SK-N-SH (cell line): ENCODE results near the gene SLC7A7. TPM values are rescaled to one million over a fixed set of nuclear protein-coding genes. Genes with fewer than 3 reads are reported as not detected.

Source experiments
- CTCF ChIA-PET: fragments of 300-600, 350-600 bp; formaldehyde crosslinking; extraction: SDS; loops from one replicate; lab custom pipeline; 2021; lab: Yijun Ruan, JAX
- POLR2A ChIA-PET: fragments of 350-600 bp; sonication (Branson Sonifier 250); formaldehyde crosslinking; extraction: SDS; loops from one replicate; lab custom pipeline; 2020; ENCODE audit warnings: antibody characterized with exemption, inconsistent platforms; lab: Yijun Ruan, JAX
- DNase-seq: peaks from one replicate; pipeline ENCODE4 v3.0.0; 2012
- H2AFZ ChIP-seq: fragments of 200-600 bp; sonication (generic); 2 replicates; pipeline ENCODE4 v1.8.1; 2016; ENCODE audit warnings: antibody characterized with exemption, mild to moderate bottlenecking, low read depth
- H3F3A ChIP-seq: fragments of 200-600 bp; sonication (generic); replicated peaks from 2 replicates; pipeline ENCODE3; 2016; ENCODE audit warnings: antibody characterized with exemption, mild to moderate bottlenecking; ENCODE audit not compliant: insufficient read depth
- H3K27ac ChIP-seq, 2 experiments: fragments of 200-500 bp in 1 of 2; fragments of 200-600 bp in 1 of 2; sonication (Bioruptor generic) in 1 of 2; sonication (generic), shearing (Covaris generic) in 1 of 2; 2 replicates each; pipeline versions ENCODE4 v1.5.1 to v1.6.1; 2014 to 2016; ENCODE audit warnings: low read depth in 2 of 2, inconsistent platforms in 1 of 2, low read length in 1 of 2, mild to moderate bottlenecking in 1 of 2, mixed read lengths in 1 of 2
- H3K27me3 ChIP-seq: fragments of 200-600 bp; sonication (generic), shearing (Covaris generic); 2 replicates; pipeline ENCODE4 v1.6.1; 2016; ENCODE audit warnings: mixed run types; ENCODE audit not compliant: insufficient read depth
- H3K36me3 ChIP-seq, 2 experiments: fragments of 200-500 bp in 1 of 2; fragments of 200-600 bp in 1 of 2; sonication (Bioruptor generic) in 1 of 2; sonication (generic) in 1 of 2; replicated peaks in 1 of 2; 2 replicates each; pipeline versions ENCODE3 to v1.5.1; 2014 to 2016; ENCODE audit warnings: low read length in 1 of 2, mild to moderate bottlenecking in 1 of 2; ENCODE audit not compliant: insufficient read depth in 2 of 2, control insufficient read depth in 1 of 2
- H3K4me1 ChIP-seq, 2 experiments: fragments of 200-500 bp in 1 of 2; fragments of 200-600 bp in 1 of 2; sonication (Bioruptor generic) in 1 of 2; sonication (generic), shearing (Covaris generic) in 1 of 2; 2 replicates each; pipeline versions ENCODE4 v1.5.1 to v1.6.1; 2014 to 2016; ENCODE audit warnings: low read depth in 1 of 2, low read length in 1 of 2, mixed run types in 1 of 2; ENCODE audit not compliant: insufficient read depth in 2 of 2, control insufficient read depth in 1 of 2
- H3K4me2 ChIP-seq: fragments of 200-600 bp; sonication (generic), shearing (Covaris generic); 2 replicates; pipeline ENCODE4 v1.6.1; 2017; ENCODE audit warnings: mixed run types
- H3K4me3 ChIP-seq, 2 experiments: fragments of 200-500 bp in 1 of 2; fragments of 200-600 bp in 1 of 2; sonication (Bioruptor generic) in 1 of 2; sonication (generic), shearing (Covaris generic) in 1 of 2; 2 replicates each; pipeline versions ENCODE4 v1.5.1 to v1.8.1; 2014 to 2016; ENCODE audit warnings: low read depth in 2 of 2, inconsistent platforms in 1 of 2, low read length in 1 of 2, mild to moderate bottlenecking in 1 of 2, mixed read lengths in 1 of 2, moderate library complexity in 1 of 2
- H3K79me2 ChIP-seq: fragments of 200-600 bp; sonication (generic); 2 replicates; pipeline ENCODE4 v1.8.1; 2017; ENCODE audit warnings: mild to moderate bottlenecking; ENCODE audit not compliant: insufficient read depth
- H3K9ac ChIP-seq: fragments of 200-600 bp; sonication (generic); 2 replicates; pipeline ENCODE4 v1.6.1; 2017; ENCODE audit warnings: mixed run types
- H3K9me2 ChIP-seq: fragments of 200-600 bp; sonication (generic); 2 replicates; pipeline ENCODE4 v1.6.1; 2017; ENCODE audit warnings: mixed run types
- H3K9me3 ChIP-seq: fragments of 200-600 bp; sonication (generic); 2 replicates; pipeline ENCODE4 v1.6.1; 2017; ENCODE audit warnings: mixed run types, mild to moderate bottlenecking, moderate library complexity
- H4K20me1 ChIP-seq: fragments of 200-600 bp; sonication (generic); 2 replicates; pipeline ENCODE4 v1.6.1; 2017; ENCODE audit warnings: mild to moderate bottlenecking, mixed run types; ENCODE audit not compliant: insufficient read depth
- ELF1 ChIP-seq: IDR thresholded peaks from 2 replicates; pipeline ENCODE4 v1.4.0; 2012
- EZH2phosphoT487 ChIP-seq: fragments of 200-600 bp; sonication (generic); IDR thresholded peaks from 2 replicates; pipeline ENCODE4 v1.6.1; 2017; ENCODE audit warnings: low read depth, mixed run types, mild to moderate bottlenecking, antibody characterized with exemption, moderate library complexity, borderline replicate concordance
- FOSL2 ChIP-seq: IDR thresholded peaks from 2 replicates; pipeline ENCODE4 v1.4.0; 2012; ENCODE audit warnings: low read depth, mild to moderate bottlenecking, moderate library complexity, borderline replicate concordance
- FOXJ3 ChIP-seq: sonication (generic); formaldehyde crosslinking; IDR thresholded peaks from 2 replicates; pipeline ENCODE4 v1.5.1; 2020; ENCODE audit warnings: mild to moderate bottlenecking, missing genetic modification reagents
- FOXM1 ChIP-seq: IDR thresholded peaks from 2 replicates; pipeline ENCODE4 v1.4.0; 2012; ENCODE audit warnings: low read depth, mild to moderate bottlenecking
- GABPA ChIP-seq: IDR thresholded peaks from 2 replicates; pipeline ENCODE4 v1.4.0; 2012; ENCODE audit warnings: low read depth, mild to moderate bottlenecking
- MXI1 ChIP-seq: IDR thresholded peaks from 2 replicates; pipeline ENCODE4 v1.6.1; 2012; ENCODE audit warnings: mild to moderate bottlenecking, low read depth, low read length, improper control_type of control experiment
- PBX3 ChIP-seq: IDR thresholded peaks from 2 replicates; pipeline ENCODE4; 2012
- RAD21 ChIP-seq: IDR thresholded peaks from 2 replicates; pipeline ENCODE4 v1.6.1; 2012; ENCODE audit warnings: mild to moderate bottlenecking, low read length
- RCOR1 ChIP-seq: fragments of 150-350 bp; IDR thresholded peaks from 2 replicates; pipeline ENCODE4 v1.6.1; 2017; ENCODE audit warnings: antibody characterized with exemption, low read length
- RXRA ChIP-seq: IDR thresholded peaks from 2 replicates; pipeline ENCODE4 v1.4.0; 2012; ENCODE audit warnings: low read depth, mild to moderate bottlenecking, borderline replicate concordance
- SMC3 ChIP-seq: IDR thresholded peaks from 2 replicates; pipeline ENCODE4 v1.6.1; 2012; ENCODE audit warnings: low read depth, low read length, improper control_type of control experiment
- TAF1 ChIP-seq: IDR thresholded peaks from 2 replicates; pipeline ENCODE4 v1.6.1; 2012; ENCODE audit warnings: low read depth, mild to moderate bottlenecking, low read length, moderate library complexity, borderline replicate concordance
- TCF12 ChIP-seq: IDR thresholded peaks from 2 replicates; pipeline ENCODE4 v1.4.0; 2012
- TEAD4 ChIP-seq: IDR thresholded peaks from 2 replicates; pipeline ENCODE4 v1.4.0; 2012; ENCODE audit warnings: mild to moderate bottlenecking, borderline replicate concordance; ENCODE audit not compliant: insufficient read depth
- USF1 ChIP-seq: IDR thresholded peaks from 2 replicates; pipeline ENCODE4 v1.4.0; 2012; ENCODE audit warnings: low read depth, borderline replicate concordance
- USF2 ChIP-seq: fragments of 150-350 bp; IDR thresholded peaks from 2 replicates; pipeline ENCODE4 v1.6.1; 2017; ENCODE audit warnings: antibody characterized with exemption, low read length, low read depth, borderline replicate concordance
- WGBS: methylation state at CpG from one replicate; pipeline ENCODE4 v1.1.6; 2017; ENCODE audit warnings: low lambda C conversion rate; 5-methylcytosine and 5-hydroxymethylcytosine counted together
- polyA plus RNA-seq, 3 experiments: library from polyadenylated mRNA; depleted of rRNA; stranded (reverse); fragments of >200 nt; gene quantifications; 2 replicates each; pipeline ENCODE4 v1.2.3, GENCODE V29; 2012

Gene SLC7A7
- polyA plus RNA-seq, 1 of the 3 experiments (the other 2 are of a cell fraction): 0.30 TPM

GRCh38 chr14:22786685-22787084 is 28.6 kb downstream of the SLC7A7 start:
- Histone ChIP-seq H2AFZ (no peak overlapping the region; the same call in 1 of the 2 replicates), H4K20me1 (no peaks in the 10 kb centered on the region), H3K27me3 (no peaks in the 10 kb centered on the region), H3K4me1 (no peaks in the 10 kb centered on the region), H3K9me2 (no peaks in the 10 kb centered on the region), H3K9ac (no peak overlapping the region), H3K4me2 (no peak overlapping the region), H3K79me2 (no peaks in the 10 kb centered on the region), H3F3A (no peaks in the 10 kb centered on the region), H3K27ac (no peak overlapping the region), H3K36me3 (no peaks in the 10 kb centered on the region), H3K4me3 (no peak overlapping the region), H3K9me3 (no peaks in the 10 kb centered on the region)
- 25% methylated on average over 4 of the region's 4 CpGs for WGBS
- no peak for TF ChIP-seq FOSL2
- no peak for TF ChIP-seq GABPA
- no peak for TF ChIP-seq RAD21
- no peak for TF ChIP-seq TCF12
- TF ChIP-seq ELF1: no peak
- no peak for TF ChIP-seq PBX3
- TF ChIP-seq MXI1: no peak
- no peak for TF ChIP-seq EZH2phosphoT487
- TF ChIP-seq RXRA: no peak
- no peak for TF ChIP-seq FOXM1
- TF ChIP-seq FOXJ3 (CRISPR knock-in tag): no peak
- TF ChIP-seq USF1: no peak
- no peak for TF ChIP-seq USF2
- TF ChIP-seq RCOR1: no peak
- TF ChIP-seq TEAD4: no peak
- no peak for TF ChIP-seq TAF1
- no peak for TF ChIP-seq SMC3
- ChIA-PET CTCF (no interaction called here), POLR2A (no interaction called here)
- DNase-seq: no peak
